Activated naive CD4-positive, alpha-beta T cell treated with anti-CD3 and anti-CD28 coated beads, Interleukin-2, amount 50 U/mL, for 16 hours (primary cell): ENCODE results near the gene SORBS1.
"Not testable (repeated sequence)": the region's sequence is repeated elsewhere in the genome, so short reads cannot be mapped to it uniquely, and the experiment has no call there.

Source experiments
- DNase-seq: peaks from one replicate; pipeline ENCODE4 v3.0.0-alpha.2; 2020

SORBS1 gene

DNA sequence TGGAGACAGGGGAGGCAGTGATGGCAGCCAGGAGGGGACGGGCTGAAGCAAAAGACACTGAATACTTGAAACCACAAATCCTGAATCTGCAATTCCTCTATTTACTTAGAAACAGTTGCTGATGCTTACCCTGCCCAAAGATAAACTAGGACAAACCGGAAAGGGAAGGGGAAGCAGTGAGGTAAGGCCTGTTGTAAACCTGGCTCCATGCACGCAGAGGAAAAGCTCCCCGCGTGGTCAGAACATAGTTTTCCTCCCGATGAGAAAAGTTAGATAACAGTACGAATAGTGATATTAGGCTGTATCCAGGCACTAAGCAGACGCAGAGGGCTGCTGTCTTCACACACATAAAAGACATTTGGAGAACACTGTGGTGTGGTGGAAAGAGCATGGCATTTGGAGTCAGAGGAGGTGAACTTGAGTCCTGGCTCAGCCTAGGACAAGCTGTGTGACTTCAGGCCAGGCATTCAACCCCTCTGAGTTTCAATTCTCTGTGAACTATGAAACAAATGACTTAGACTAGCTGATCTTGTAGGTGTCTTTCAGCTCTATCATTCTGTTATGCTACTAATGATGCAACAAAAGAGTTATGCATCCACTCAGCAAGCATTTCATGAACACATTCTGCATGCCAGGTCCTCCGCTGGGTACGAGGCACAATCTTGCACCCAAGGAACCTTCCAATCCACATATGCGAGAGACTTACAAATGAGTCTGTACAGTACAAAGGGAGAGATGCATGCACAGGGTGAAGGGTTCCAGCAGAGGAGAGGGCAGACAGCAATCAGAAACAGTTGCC, 80.9 kb downstream of the SORBS1 start:
- DNase-seq: no peak

DNA sequence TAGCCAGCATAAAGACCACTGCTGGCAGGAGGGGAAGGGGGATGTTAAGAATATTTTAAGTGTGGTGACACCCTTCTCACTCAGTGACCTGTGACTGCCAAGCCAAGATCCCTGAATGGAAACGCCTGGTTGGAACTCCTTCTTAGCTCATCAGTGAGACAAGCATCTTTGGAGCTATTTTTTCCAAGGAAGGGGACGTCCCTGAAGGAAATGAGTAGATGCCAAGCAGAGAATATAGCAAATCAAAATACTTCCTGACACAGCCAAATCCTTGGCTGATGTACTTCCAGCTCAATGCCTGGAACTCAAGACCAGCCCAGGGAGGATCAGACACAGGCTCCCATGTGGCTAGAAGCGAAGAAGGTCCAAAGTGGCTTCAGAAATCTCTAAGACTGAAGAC, 82.2 kb downstream of the SORBS1 start:
- DNase-seq: no peak

GRCh38 chr10:95478185-95478584, 83.0 kb downstream of the SORBS1 start:
- no peak for DNase-seq

- DNase-seq: no peak
Measured at GRCh38 chr10:95477175-95477520, 84.0 kb downstream of the SORBS1 start.

GRCh38 chr10:95476469-95477174, 84.5 kb downstream of the SORBS1 start:
- DNase-seq: no peak

- DNase-seq: no peak
Measured at GRCh38 chr10:95475827-95476468, 85.2 kb downstream of the SORBS1 start.

- no peak for DNase-seq
Measured at GRCh38 chr10:95475003-95475383, 86.2 kb downstream of the SORBS1 start.

DNA sequence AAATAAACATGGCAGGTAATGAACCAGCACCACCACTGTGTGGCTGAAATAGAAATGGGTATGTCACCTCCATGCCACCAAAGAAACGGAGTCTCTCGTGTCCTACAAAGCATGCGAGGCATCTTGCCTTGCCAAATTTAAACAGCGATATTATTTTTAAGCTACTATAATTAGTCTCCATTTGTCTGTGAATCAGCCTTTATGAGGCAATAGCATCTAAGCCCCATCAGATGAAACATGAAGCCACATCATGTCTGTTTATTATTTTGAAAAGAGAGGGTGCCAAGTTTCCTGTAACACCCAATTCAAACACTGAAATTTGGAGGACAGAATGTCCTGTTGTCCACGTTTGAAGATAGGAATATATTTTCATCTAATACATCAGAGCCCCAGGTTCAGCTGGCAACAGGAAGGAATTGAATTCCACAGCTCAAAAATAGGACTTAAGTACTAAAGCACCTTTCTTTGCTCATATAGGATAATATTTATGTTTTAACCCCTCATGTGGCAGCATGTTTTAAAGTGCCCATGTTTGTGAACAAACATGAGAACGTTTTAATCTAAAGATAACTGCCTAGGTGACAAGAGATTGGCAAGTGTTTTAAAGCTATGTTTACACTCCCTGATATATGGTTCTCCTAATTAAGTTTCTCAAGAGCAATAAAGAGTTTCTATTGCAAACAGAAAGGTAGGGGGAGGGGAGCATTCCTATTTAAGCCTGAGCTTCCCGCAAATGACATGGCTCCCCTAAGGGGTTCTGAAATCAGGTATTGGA, 86.8 kb downstream of the SORBS1 start:
- DNase-seq: no peak

DNA sequence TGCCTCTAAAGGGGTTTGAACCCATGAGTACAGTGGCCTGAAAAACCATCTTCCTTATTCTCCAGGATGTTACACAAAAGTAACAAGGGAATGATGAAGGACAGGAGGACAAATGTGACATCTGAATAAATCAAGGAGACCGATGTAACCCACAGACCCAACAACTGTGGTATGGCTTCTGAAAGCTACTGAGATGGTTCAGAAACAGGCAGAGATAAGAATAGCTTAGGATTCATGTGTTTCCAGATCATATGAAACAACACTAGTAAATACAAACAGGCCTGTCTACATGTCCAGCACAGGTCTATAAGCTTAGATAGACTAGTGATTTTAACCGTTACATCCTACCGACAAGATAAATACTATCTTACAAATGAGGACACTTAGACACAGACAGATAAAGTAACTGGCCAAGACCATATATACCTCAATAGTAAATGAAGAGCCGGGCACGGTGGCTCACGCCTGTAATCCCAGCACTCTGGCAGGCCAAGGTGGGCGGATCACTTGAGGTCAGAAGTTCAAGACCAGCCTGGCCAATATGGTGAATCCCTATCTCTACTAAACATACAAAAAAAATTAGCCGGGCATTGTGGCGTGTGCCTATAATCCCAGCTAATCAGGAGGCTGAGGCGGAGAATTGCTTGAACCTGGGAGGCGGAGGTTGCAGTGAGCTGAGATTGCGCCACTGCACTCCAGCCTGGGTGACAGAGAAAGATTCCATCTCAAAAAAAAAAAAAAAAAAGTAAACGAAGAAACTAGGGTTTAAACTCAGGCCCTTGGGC, 88.7 kb downstream of the SORBS1 start:
- DNase-seq: no peak

DNA sequence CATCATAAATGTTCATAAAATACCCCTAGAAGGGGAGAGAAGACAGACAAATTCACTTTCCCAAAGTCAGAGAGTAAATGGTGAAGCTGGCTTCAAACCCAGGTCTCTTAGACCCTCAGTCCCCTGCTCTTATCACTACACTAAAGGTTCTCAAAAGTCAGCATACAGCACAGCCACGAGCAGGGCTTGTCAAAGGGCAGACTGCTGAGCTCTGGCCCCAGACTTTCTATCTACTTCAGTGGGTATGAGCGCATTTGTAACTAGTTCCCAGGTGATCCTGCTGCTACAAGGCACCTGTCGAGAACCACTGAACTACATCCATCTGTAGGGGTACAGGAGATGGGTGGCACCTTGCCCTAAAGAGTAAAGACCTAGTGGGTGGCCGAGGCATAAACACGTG, 91.5 kb downstream of the SORBS1 start:
- no peak for DNase-seq

GRCh38 chr10:95469251-95469650, 91.9 kb downstream of the SORBS1 start:
- DNase-seq: no peak

DNA sequence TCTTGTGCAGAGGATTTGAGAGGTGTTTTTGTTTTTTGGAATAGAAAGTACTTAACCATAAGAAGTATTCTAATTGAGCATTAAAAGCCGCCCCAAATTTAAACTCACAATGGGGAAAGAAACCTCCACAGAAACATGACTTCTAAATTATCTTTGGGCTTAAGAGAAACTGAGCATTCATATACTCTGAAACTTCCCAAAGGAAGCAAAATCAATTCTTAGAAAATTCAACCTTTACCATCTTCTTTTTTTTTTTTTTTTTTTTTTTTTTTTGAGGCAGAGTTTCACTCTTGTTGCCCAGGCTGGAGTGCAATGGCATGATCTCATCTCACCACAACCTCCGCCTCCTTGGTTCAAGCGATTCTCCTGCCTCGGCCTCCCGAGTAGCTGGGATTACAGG, 93.5 kb downstream of the SORBS1 start:
- DNase-seq: not testable (repeated sequence)

DNA sequence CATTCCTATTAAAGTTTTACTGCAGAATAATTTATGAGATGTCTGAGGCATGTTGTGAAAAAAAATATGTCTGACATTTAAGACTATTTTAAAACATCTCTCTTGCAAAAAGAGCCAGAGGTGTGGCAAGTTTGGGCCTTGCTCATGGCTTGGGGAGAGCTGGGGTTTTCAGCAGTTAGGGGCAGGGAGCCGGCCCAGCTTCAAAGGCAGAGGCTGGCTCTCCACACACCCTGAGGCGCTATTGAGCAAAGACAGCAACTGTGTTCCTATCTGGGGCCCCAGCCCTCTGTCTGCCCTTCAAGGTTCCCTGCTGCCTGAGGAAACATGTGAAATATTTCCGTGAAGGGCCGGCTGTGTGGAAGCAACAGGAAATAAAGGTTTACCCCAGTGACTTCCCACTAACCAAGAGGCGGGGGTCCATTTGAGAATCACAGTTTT, 94.0 kb downstream of the SORBS1 start:
- DNase-seq: no peak

DNA sequence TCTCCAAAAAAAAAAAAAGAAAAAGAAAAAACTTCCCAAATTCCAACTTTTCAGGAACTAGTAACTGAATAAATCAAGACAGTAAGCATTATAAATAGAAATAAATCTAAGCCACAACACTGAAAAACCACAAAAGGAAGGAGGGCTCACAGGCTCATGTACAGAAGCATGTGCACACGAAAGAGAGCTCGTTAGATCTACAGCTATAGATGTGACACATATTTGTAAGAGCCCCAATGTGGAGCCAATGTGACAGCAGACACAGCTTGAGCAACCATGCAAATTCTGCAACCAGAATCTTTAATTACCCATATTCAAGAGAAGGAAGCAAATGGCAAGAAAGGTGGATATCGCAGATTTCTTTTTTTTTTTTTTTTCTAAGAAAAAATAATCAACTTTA, 94.7 kb downstream of the SORBS1 start:
- DNase-seq: no peak

DNA sequence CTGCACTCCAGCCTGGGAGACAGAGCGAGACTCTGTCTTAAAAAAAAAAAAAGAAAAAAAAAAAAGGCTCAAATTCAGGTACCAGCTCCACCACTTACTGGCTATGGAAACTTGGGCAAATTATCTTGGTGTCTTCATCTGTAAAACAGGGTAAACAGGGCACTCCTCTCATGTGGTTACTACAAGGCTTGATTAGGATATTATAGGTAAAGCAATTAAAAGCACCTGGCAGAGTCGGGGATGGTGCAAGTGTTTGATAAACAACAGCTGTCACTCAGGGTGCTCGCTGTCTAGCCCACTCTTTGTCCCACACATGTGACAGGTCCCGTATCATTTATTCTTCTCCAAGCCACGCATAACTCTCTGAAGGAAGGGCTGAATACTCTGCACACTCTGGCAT, 96.9 kb downstream of the SORBS1 start:
- DNase-seq: no peak

DNA sequence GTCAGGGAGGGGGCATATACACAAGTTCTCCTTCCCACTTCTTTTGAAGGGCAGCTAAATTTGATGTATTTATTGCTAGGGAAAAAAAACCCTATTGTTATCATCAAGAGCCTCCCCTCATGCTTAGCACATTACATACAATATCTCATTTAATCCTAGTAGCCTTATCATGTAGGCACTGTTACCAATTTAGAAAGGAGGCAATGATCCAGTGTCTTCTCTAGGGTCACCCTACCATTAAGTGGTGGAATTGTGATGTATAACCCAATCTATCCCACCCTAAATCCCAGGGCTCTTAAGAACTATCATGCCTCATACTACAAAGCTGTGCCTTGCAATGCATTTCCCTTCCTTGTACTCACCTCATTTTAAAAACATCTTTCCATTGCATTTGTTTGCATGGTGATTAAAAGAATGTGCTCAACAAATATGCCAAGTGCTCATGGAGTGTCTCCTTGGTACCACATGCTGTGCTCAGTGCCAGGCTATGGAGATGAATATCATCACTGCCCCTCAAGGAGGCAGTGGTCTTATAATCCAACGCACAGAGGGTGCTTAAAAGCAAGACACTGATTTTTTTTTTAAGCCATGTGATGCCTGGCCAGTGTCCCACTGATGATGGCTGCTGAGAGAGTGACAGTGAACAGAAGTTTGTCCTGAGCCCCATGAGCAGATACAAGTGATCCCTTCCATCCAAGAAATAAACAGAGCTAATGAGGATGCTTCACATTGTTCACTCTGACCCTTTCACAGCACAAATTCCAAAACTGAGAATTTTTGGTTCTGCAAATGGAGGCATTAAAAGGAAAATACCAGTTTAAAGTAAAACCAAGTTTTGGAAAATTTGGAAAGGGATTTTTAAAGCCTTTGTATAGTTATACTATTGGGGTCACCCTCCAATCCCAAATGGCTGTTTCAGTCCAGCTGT, 98.2 kb downstream of the SORBS1 start:
- no peak for DNase-seq

DNA sequence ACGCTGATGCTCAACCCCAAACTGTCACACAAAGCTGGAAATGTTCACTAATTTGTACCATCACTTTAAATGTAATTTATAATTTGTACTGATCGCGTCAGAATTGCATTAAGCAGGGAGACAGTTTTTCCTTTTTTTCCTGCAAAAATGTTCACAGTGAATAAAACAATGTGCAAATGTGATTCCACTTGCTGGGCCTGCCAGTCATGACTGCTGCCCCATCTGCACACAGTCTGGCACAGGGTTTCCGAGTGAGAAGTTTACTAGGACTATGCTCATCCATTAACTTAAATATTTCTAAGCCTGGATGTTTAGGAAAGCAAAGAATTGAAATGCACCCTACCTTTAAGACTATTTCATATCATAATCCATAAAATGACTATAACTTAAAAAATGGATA, 99.6 kb downstream of the SORBS1 start:
- no peak for DNase-seq

DNA sequence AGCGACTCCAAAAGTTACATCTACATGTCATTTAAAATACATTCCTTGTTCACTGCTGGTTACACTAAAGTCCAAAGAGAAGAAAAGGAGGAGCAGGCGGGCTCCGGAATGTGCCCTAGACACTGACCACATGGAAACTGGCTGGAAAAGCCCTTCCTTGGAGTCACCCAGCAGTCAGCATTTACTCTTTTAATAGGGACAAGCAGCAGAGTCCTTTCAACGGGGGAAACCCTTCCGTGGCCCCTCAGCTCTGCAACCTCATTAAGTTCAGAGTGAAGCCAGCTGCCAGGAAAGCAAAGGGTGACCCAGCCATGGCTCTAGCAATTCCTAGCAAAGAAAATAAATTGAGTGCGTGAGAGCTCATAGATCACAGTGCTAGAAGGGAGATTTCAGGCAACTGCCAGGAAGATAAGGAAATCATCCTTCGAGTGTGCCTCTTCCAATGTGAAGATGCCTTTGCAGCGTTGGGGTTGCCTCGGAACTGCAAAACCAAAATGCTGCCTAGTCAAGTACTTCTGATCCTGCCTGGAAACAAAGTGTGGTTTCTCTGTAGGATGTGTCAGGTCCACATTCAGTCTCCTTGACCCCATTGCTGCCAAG, 101.6 kb downstream of the SORBS1 start:
- no peak for DNase-seq

DNA sequence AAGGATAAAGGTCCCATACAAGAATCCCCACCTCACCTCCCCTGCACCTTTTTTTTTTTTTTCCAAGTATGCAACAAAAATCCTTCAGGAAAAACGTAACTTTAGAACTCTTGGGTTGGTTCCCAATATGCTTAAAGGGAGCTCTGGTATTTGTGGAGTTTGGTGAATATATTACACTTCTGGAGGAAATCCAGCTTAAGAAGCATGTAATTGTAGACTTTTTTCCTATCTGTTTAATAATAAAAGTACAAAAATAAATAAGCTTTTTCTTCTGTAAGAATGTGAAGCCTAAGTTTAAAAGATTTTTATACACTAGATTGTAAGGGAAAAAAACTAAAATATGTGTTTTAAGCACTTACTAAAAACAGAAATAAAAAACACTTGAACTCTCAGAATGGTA, 102.3 kb downstream of the SORBS1 start:
- no peak for DNase-seq

DNA sequence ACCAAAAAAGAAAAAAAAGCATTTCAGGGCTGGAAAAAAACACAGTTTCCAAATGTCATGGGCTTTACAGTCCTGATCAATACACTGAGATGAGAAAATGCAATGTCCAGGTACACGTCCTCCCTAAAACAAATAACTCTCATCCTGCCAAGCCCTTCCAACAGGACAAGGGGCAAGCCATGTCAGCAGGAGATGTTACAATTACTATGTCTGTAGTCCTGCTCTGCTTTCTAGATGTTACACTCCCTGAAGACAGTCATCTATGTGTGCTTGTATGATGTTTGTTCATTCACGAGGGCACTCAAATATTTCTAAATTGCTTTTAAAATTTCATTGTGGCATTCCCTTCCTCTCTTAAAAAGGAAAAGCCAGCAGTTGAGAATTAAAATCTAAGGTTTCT, 103.2 kb downstream of the SORBS1 start:
- DNase-seq: no peak

- no peak for DNase-seq
Measured at GRCh38 chr10:95457319-95457886, 103.8 kb downstream of the SORBS1 start.
